GM21825 (cell line): ENCODE data around the gene TEKT2.

Experiments used
- ATAC-seq: cut with Tn5 transposase; IDR thresholded peaks from one replicate; pipeline ENCODE4 v1.9.1; 2021; ENCODE audit warnings: mild to moderate bottlenecking, moderate library complexity; ENCODE audit not compliant: unreplicated experiment

Gene TEKT2

DNA sequence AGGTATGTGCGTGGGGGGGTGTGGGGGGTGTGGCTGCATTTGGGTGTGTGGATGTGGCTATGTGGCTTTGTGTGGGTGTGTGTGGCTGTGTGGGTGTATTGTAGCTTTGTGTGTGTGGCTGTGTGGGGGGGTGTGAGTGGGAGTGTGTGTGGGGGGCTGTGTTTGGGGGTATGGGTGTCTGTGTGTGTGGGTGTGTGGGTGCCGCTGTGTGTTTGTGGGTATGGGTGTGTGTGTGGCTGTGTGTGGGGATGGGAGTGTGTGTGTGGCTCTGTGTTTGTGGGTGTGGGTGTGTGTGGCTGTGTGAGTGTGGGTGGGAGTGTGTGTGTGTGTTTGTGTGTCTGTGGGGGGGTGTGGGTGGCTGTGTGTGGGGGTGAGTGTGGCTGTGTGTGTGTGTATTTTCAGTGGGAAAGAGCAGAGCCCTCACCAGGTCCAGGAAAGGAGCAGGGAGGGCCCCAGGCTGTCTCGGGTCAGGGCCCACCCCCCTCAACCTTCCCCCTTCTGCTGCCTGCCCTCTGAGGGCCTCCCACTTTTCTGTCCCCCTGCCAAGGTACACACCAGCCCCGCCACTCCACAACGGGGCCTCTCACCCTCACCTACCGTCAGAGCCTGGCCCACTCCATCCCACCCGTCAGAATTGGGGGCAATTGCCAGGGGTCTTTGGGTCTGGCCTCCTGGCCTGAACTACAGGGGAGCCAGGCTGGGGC, 43.1 kb downstream of the TEKT2 start:
- no peak for ATAC-seq

DNA sequence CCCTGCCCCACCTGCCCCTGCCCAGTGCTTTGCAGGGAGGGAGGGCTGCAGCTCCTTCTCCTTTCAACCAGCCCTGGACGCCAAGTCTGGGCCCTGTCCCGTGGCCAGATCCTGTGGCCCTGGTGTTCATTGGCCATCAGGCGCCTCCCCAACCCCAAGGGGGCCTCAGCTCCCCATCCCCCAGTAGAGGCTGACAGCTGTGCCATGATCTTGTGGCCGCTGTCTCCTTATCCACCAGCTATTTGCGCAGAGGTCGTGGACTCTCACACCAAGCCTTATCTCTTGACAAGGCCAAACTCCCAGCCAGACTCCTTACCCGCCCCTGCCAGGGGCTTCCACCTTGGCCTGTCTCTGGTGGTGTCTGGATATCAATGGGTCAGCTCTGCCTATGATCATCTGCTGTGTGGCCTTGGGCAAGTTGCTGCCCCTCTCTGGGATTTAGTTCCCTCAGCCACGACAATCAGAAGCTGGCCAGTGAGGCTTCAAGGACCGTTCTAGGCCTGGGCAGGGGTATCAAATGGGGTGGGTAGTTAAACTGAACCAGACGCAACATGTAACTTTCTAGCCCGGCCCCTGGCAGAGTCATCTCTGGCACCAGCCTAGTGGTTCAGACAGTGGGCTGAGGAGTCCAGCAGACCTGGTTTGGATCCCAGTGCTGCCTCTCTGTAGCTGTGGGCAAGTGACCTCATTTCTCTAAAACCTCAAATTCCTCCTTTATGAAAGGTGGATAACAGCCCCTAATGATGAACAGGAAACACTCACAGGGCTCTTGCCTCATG, 44.4 kb downstream of the TEKT2 start:
- ATAC-seq, result no peak

DNA sequence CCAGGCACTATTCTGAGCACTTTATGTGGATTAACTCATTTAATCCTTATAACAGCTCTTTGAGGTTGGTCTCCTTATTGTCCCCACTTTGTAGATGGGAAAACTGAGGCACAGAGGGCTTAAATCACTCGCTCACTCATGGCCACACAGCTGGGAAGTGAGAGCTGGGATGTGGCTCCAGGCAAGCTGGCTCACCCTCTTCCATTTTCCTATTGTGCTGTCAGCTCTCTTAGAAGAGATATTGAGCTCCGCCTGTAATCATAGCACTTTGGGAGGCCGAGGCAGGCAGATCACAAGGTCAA, 45.0 kb downstream of the TEKT2 start:
- no peak for ATAC-seq

DNA sequence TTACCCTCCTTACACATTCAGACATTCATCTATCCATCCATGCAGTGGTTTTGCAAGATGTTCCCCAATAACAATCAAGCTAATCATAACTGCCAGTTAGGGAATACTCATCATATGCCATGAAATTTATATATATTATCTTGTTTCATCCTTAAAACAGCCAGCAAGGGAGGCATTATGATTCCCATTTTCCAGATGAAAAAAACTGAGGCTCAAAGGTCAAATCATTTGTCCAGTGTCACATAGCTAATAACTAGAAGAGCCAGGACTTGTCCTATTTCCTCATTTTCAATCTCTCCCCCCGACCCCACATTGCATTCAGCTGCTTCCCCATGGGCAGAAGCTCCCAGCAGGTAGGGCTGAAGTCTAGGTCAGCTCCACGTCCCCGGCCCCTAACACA, 48.1 kb downstream of the TEKT2 start:
- no peak for ATAC-seq

DNA sequence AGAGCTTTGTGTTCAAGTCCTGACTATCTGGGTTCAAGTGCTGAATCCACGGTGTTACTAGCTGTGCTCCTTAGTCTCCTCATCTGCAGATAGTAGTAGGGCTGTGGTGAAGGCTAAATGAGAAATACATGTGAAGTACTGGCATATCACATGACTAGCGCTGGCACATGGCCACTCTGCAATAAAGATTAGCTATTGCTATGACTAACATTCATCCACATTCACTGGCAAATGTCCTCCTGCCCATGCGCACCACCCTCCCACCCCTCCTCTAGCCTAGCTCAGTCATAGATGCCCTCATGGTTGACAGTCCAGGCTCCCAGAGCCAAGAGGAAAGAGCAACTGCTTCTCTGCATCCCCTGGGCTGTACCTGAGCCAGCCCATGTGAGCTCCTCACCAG, 49.6 kb downstream of the TEKT2 start:
- no peak for ATAC-seq

DNA sequence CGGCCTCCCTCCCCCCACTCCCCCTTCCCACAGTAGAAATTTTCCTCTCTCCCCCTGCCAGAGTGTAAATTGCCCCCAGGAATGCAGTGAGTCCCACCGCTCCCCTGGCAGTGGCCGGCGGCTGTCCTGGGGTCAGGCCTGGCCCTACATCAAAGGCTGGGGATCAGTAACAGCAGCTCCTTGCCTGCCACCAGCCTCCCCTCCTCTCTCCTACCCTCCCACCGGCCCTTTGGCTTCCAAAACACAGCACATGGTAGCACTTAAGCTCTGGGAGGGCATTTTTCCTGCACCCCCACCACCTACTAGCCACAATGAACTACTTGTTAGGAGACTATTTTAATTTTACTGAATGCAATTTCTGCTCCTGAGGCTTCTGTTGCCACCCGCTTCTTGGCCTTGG, 50.1 kb downstream of the TEKT2 start:
- no peak for ATAC-seq

DNA sequence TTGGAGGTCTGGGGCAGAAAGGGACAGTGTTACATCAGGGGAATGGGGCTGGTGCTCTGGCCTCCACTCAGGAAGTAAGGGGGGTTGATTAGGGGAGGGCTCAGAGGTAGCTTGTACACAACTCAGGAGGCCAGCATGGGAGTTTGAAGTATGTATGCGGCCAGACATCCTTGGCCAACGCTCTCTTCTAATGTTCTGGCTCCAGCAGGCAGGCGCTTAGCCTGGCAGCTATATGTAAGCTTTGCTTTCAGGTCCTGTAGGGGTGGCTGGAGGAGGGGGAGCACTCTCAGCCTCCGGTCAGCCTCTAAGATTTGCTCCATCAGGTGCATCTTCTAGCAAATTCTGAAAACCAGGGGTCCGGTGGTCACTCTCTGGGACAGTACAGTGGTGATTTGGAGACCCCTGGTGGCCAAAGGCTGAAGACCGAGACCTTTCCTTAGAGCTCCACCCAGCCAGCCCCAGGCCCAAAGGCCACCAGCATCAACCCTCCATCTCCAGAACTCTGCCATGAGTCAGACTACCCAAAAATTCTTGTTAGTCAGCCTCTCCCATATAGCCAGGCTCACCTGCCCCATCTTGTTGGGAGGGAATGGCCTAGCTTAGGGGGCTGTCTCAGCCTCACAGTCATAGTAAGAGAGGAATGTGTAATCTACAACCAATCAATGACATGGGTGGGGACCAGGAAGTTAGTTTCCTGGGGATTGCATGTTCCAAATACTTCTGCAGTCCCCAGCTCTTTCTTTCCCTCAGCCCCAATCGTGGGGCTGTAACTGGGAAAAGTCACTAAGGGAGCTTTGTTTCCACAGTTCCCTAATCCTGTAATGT, 50.8 kb downstream of the TEKT2 start:
- ATAC-seq, result no peak

DNA sequence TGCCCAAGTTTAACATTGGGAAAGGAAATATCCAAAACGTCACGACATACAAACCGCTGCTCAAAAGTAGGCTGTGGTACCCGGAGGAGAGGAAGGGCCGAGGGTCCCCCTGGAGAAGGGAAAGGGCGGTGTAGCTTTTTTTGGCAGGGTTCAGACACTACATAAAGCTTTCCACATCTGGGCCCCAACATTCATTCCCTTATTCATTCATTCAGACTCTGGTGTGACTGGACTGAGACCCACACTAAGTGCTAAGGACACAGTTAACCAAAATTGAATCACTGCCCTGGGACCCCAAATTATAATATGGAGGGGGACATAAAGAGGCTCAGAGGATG, 51.4 kb downstream of the TEKT2 start:
- ATAC-seq, result no peak

DNA sequence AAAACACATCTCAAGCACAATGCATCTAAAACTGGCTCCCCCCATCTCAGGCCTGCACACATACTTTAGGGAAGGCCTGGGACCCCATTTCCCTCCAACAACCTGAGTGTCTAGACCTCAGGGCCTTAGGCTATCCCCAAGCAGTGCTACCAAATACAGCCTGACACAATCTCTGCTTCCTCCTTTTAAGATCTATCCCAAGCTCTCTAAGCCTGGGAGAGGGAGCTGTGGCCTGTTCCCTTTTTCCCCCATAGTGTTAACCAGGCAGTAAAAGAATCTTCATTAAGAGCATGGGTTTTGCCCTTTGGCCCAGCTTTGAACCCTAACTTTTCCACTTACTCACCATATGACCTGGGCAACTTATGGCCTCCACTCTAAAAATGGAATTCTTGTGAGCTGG, 51.9 kb downstream of the TEKT2 start:
- no peak for ATAC-seq

DNA sequence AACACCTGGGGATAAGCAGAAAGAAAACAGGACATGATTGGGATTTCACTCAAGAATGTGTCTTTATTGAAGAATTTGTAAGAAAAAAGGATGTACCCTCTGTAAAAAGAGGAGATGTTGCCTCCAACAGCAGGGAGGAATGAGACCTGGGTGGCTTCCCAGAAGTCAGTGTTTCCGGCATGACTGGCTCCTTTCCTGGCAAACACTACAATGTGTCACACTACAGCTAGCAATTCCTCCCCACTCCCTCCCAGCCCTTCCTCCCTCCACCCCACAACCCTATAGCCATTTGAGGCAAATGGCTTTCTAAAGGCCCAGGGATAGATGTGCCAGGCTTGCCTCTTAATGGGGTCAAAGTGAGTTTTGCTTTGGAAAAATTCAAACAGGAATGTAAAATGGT, 52.6 kb downstream of the TEKT2 start:
- ATAC-seq, result no peak

DNA sequence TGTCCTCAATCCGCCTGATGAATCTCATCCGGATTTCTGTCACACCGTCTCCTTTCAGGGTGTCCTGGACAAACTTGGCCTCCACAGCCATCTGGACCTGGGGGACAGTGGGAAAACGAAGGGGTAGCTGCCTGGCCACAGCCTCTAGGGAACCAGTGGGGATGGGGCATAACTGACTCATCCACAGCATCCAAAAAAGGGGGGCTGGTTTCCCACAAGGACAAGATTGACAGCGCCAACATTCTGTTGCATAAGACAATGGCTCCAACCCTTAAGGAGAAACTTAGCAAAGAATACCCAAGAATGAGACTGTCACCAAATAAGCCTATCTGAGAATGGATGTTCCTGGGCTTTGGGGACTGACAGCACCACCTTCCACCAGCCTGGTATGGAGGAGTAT, 53.3 kb downstream of the TEKT2 start:
- ATAC-seq, result no peak

DNA sequence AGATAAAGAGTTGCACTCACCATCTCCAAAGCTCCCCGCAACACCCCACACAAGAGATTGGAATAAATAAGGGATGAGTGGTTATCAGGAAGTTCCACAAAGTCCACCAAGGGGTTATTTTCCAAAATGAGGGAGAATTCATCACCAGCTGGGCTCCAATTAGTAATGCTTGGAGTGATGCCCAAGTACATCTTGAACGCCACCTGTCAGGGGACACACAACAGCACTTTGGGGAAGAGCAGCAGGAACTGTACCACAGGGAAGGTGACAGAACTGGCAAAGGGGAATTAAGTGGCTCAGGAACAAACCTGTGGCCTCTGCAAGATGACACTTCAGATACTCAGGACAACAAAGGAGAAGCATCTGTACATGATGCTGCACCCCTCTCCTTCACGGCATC, 53.9 kb downstream of the TEKT2 start:
- no peak for ATAC-seq
